H1 (cell line): Measurements from ENCODE around the gene TMEM131L. TPM values are rescaled to one million over a fixed set of nuclear protein-coding genes. Genes with fewer than 3 reads are reported as not detected.

ENCODE experiments used
- NRF1 ChIP-seq: IDR thresholded peaks from 2 replicates; pipeline ENCODE4 v1.6.1; 2011; ENCODE audit warnings: mild to moderate bottlenecking, low read depth, low read length, improper control_type of control experiment
- USF2 ChIP-seq: IDR thresholded peaks from 2 replicates; pipeline ENCODE4 v1.6.1; 2011; ENCODE audit warnings: low read length, improper control_type of control experiment
- polyA plus RNA-seq, 7 experiments: library from polyadenylated mRNA; depleted of rRNA in 3 of 7; stranded (reverse) in 5 of 7; unstranded in 2 of 7; fragments of >200 nt in 5 of 7; fragments of 200-250 nt in 2 of 7; gene quantifications; 1 replicate in 5 of 7; 2 replicates in 1 of 7; 4 replicates in 1 of 7; pipeline versions ENCODE4 v1.2.1 to v1.2.3, GENCODE V29; 2011 to 2013; ENCODE audit warnings: missing spikeins in 2 of 7, mixed read lengths in 2 of 7
- total RNA-seq: library from RNA; stranded (reverse); fragmentation: NEBNext Ultra II Directional; extraction: Animal tissue kit (Norgen Biotek cat#: 25700); gene quantifications from 2 replicates; pipeline ENCODE4 v1.2.1, GENCODE V29; 2021

The TMEM131L gene
- total and polyA plus RNA-seq, 2 of the 8 experiments (the other 6 are each of a cell fraction or from before 2014, with no cell fraction given) = 14.3 to 26.1 TPM

GRCh38 chr4:153655928-153656327 is 189.8 kb downstream of the TMEM131L start (continued):
- TF ChIP-seq NRF1 (no peak), USF2 (no peak)
